ENCODE measurements around the gene SELENBP1.

GRCh38 chr1:151325231-151325630, 47.3 kb downstream of the SELENBP1 start:
- TF ChIP-seq CTCF (IDR thresholded peaks at IDR 0.05) (no peak), POLR2A (IDR thresholded peaks at IDR 0.05) (no peak)
